ENCODE measurements around the gene DSCAM. TPM values are rescaled to one million over a fixed set of nuclear protein-coding genes. Genes with fewer than 3 reads are reported as not detected.
"Not testable (repeated sequence)": the region's sequence is repeated elsewhere in the genome, so short reads cannot be mapped to it uniquely, and the experiment has no call there.

DSCAM gene
- total RNA-seq, 8 experiments from 2014 or later = 0.05 to 8.7 (median 4.4) TPM

DNA sequence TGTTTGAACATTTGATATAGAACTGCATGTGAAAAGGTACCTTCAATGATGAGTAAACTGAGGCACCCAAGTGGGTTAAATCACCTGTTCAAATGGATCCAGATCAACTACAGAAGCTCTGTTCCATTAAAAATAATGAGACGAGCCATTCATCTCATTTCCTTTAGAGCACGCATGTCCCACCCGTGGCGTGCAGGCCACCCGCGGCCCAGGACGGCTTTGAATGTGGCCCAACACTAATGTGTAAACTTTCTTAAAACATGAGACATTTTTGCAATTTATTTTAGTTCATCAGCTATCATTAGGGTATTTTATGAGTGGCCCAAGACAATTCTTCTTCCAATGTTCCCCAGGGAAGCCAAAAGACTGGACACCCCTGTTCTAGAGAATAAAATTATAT is 381.6 kb downstream of the DSCAM start:
- no peak overlapping the region for H3K4me3 ChIP-seq
- WGBS, 10 experiments = 48 to 97% (median 89%) methylated on average over 1 to 7 of the region's 7 CpGs
- H3K4me1 ChIP-seq (replicated peaks in 1 of 2) = no peaks in the 10 kb centered on the region
- H3K27ac ChIP-seq = no peak overlapping the region
- no peak for ATAC-seq (replicated peaks in 6 of 8)
- in situ Hi-C loops (cut with MboI; ENCODE audit: low pct_unique_long_range_greater_than_20kb in 2 of 9, low sequenced_read_pairs in 9 of 9, unreplicated experiment in 9 of 9) = loop anchor here in 1 of 9 experiments (25.0 kb wide), 1 partner anchor 372 kb away; the partner anchor contains the start of gene DSCAM

DNA sequence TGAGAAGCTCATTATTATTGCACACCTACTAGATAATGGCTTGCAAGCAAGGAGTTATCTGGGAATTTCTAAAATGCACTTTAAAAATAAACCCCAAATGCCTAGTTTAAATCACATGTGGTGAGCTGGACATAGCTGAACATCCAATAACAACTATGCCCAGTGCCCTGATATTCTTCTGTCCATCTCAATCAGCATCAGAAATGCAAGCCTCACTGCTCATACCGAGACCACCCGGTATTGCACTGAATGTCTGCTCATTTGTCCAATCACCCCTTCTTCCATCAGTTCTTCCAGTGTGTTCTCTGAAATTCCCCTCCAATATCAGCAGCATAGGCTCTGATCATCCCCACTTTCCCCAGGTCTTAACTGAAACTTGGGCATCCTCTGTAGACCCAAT is 383.8 kb downstream of the DSCAM start:
- WGBS, 10 experiments = 12 to 100% (median 50%) methylated on average over 1 to 2 of the region's 2 CpGs; no CpG with 5 or more reads in 5 of the 10 experiments
- no peak for ATAC-seq (replicated peaks in 6 of 8)
- in situ Hi-C loops (cut with MboI; ENCODE audit: low pct_unique_long_range_greater_than_20kb in 2 of 9, low sequenced_read_pairs in 9 of 9, unreplicated experiment in 9 of 9) = loop anchor here in 1 of 9 experiments (25.0 kb wide), 1 partner anchor 374 kb away; the partner anchor contains the start of gene DSCAM

DNA sequence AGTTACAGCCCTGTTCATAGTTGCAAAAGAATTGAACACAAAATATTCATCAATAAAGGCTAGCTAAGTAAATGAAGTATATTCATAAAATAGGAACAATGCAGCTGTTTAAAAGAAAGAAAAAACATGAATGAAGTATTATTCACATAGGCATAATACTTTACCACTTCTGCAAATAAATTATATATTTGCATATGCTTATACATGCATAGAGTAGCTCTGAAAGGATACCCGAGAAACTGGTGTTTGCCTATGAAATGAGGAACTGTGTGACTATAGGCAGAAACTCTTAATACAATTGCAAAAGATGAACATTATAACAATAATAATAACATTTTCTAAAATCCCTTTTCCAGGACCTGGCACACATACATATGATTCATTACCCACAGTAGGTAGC is 385.9 kb downstream of the DSCAM start:
- Histone ChIP-seq H3K27ac (no peak overlapping the region), H3K4me3 (no peak overlapping the region), H3K4me1 (replicated peaks in 1 of 2) (no peaks in the 10 kb centered on the region)
- in situ Hi-C loops (cut with MboI; ENCODE audit: low pct_unique_long_range_greater_than_20kb in 2 of 9, low sequenced_read_pairs in 9 of 9, unreplicated experiment in 9 of 9) = loop anchor here in 1 of 9 experiments (25.0 kb wide), 1 partner anchor 376 kb away; the partner anchor contains the start of gene DSCAM
- ATAC-seq (replicated peaks in 6 of 8) = peak in 1 of 8 experiments; percentile 95
- 0 to 100% (median 26%) methylated on average over 1 of the region's 1 CpG; no CpG with 5 or more reads in 2 of the 10 experiments for WGBS, 10 experiments

More for the DNA sequence above, 383.8 kb downstream of the DSCAM start:
- no peak overlapping the region for H3K4me3 ChIP-seq
- H3K27ac ChIP-seq = no peak overlapping the region
- H3K4me1 ChIP-seq (replicated peaks in 1 of 2) = no peaks in the 10 kb centered on the region

GRCh38 chr21:40457741-40458140 is 389.2 kb downstream of the DSCAM start:
- Histone ChIP-seq H3K4me3 (no peak overlapping the region), H3K27ac (no peak overlapping the region), H3K4me1 (replicated peaks in 1 of 2) (peaks cover 0 to 4% of the 10 kb centered on the region in 2 donors)
- peak in 1 of 8 experiments; percentile 63 for ATAC-seq (replicated peaks in 6 of 8)
- in situ Hi-C loops (cut with MboI; ENCODE audit: low pct_unique_long_range_greater_than_20kb in 2 of 9, low sequenced_read_pairs in 9 of 9, unreplicated experiment in 9 of 9) = loop anchor here in 1 of 9 experiments (25.0 kb wide), 1 partner anchor 380 kb away; the partner anchor contains the start of gene DSCAM
- 0 to 100% (median 67%) methylated on average over 1 to 2 of the region's 2 CpGs; no CpG with 5 or more reads in 2 of the 10 experiments for WGBS, 10 experiments

DNA sequence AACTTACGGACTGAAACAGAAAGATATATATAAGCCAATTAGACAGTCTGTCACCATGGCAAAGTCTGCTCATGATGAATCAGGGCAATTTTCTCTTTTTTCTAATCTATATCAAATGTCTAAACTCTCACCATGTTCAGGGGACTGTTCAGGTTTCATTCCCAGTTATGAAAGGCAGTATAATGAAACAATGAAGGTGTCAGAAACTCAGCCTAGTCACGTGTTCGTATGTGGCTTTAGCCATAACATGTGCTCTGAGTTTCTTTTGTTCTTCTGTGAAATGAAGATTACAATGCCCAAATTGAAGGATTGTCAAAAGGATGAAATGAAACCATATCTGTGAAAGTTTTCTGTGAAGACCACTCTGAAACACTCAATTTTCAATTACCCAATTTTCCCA is 392.9 kb downstream of the DSCAM start:
- ATAC-seq (replicated peaks in 6 of 8) = no peak
- Histone ChIP-seq H3K4me3 (no peak overlapping the region), H3K4me1 (replicated peaks in 1 of 2) (peaks cover 0 to 4% of the 10 kb centered on the region in 2 donors), H3K27ac (no peak overlapping the region)
- in situ Hi-C loops (cut with MboI; ENCODE audit: low pct_unique_long_range_greater_than_20kb in 2 of 9, low sequenced_read_pairs in 9 of 9, unreplicated experiment in 9 of 9) = loop anchor here in 1 of 9 experiments (25.0 kb wide), 1 partner anchor 383 kb away; the partner anchor contains the start of gene DSCAM
- 0 to 100% (median 93%) methylated on average over 1 to 3 of the region's 3 CpGs; no CpG with 5 or more reads in 1 of the 10 experiments for WGBS, 10 experiments

- ATAC-seq (replicated peaks in 6 of 8) = no peak
- peaks cover 0 to 4% of the 10 kb centered on the region in 2 donors for H3K4me1 ChIP-seq (replicated peaks in 1 of 2)
- 0 to 88% (median 28%) methylated on average over 1 to 3 of the region's 3 CpGs; no CpG with 5 or more reads in 1 of the 10 experiments for WGBS, 10 experiments
- H3K27ac ChIP-seq = no peak overlapping the region
- in situ Hi-C loops (cut with MboI; ENCODE audit: low pct_unique_long_range_greater_than_20kb in 2 of 9, low sequenced_read_pairs in 9 of 9, unreplicated experiment in 9 of 9) = loop anchor here in 1 of 9 experiments (25.0 kb wide), 1 partner anchor 384 kb away; the partner anchor contains the start of gene DSCAM
- no peak overlapping the region for H3K4me3 ChIP-seq
Observed at GRCh38 chr21:40453183-40453582, 393.8 kb downstream of the DSCAM start.

- Histone ChIP-seq H3K27ac (no peak overlapping the region), H3K4me1 (replicated peaks in 1 of 2) (peaks cover 0 to 4% of the 10 kb centered on the region in 2 donors), H3K4me3 (no peak overlapping the region)
- ATAC-seq (replicated peaks in 6 of 8) = peak in 2 of 8 experiments; percentile 37 to 56
- in situ Hi-C loops (cut with MboI; ENCODE audit: low pct_unique_long_range_greater_than_20kb in 2 of 9, low sequenced_read_pairs in 9 of 9, unreplicated experiment in 9 of 9) = loop anchor here in 1 of 9 experiments (25.0 kb wide), 1 partner anchor 385 kb away; the partner anchor contains the start of gene DSCAM
- 0 to 89% (median 50%) methylated on average over 1 of the region's 1 CpG; no CpG with 5 or more reads in 2 of the 10 experiments for WGBS, 10 experiments
Observed at GRCh38 chr21:40452548-40452947, 394.4 kb downstream of the DSCAM start.

GRCh38 chr21:40447016-40447415 is 399.9 kb downstream of the DSCAM start:
- in situ Hi-C loops (cut with MboI; ENCODE audit: low pct_unique_long_range_greater_than_20kb in 2 of 9, low sequenced_read_pairs in 9 of 9, unreplicated experiment in 9 of 9) = loop anchor here in 1 of 9 experiments (25.0 kb wide), 1 partner anchor 310 kb away; no protein-coding TSS in a partner anchor
- H3K27ac ChIP-seq = no peak overlapping the region
- no peak for ATAC-seq (replicated peaks in 6 of 8)
- 0 to 44% (median 25%) methylated on average over 1 to 2 of the region's 2 CpGs; no CpG with 5 or more reads in 3 of the 10 experiments for WGBS, 10 experiments
- H3K4me3 ChIP-seq = no peak overlapping the region
- H3K4me1 ChIP-seq (replicated peaks in 1 of 2) = no peaks in the 10 kb centered on the region

GRCh38 chr21:40445349-40445921 is 401.5 kb downstream of the DSCAM start:
- 0 to 100% (median 80%) methylated on average over 1 to 2 of the region's 2 CpGs; no CpG with 5 or more reads in 3 of the 10 experiments for WGBS, 10 experiments
- Histone ChIP-seq H3K27ac (no peak overlapping the region), H3K4me3 (no peak overlapping the region), H3K4me1 (replicated peaks in 1 of 2) (no peaks in the 10 kb centered on the region)
- ATAC-seq (replicated peaks in 6 of 8) = no peak
- in situ Hi-C loops (cut with MboI; ENCODE audit: low pct_unique_long_range_greater_than_20kb in 2 of 9, low sequenced_read_pairs in 9 of 9, unreplicated experiment in 9 of 9) = loop anchor here in 1 of 9 experiments (25.0 kb wide), 1 partner anchor 308 kb away; no protein-coding TSS in a partner anchor

- not testable (repeated sequence) for ATAC-seq (replicated peaks in 6 of 8); H3K27ac ChIP-seq; H3K4me3 ChIP-seq; H3K4me1 ChIP-seq (replicated peaks in 1 of 2)
- WGBS, 10 experiments = 0 to 58% (median 26%) methylated on average over 1 to 2 of the region's 2 CpGs; no CpG with 5 or more reads in 2 of the 10 experiments
- in situ Hi-C loops (cut with MboI; ENCODE audit: low pct_unique_long_range_greater_than_20kb in 2 of 9, low sequenced_read_pairs in 9 of 9, unreplicated experiment in 9 of 9) = loop anchor here in 1 of 9 experiments (25.0 kb wide), 1 partner anchor 302 kb away; no protein-coding TSS in a partner anchor
Observed at GRCh38 chr21:40439581-40439980, 407.4 kb downstream of the DSCAM start.

- no peak for ATAC-seq (replicated peaks in 6 of 8)
- H3K4me3 ChIP-seq = no peak overlapping the region
- H3K27ac ChIP-seq = no peak overlapping the region
- in situ Hi-C loops (cut with MboI; ENCODE audit: low pct_unique_long_range_greater_than_20kb in 2 of 9, low sequenced_read_pairs in 9 of 9, unreplicated experiment in 9 of 9) = loop anchor here in 1 of 9 experiments (25.0 kb wide), 1 partner anchor 301 kb away; no protein-coding TSS in a partner anchor
- 0 to 100% (median 58%) methylated on average over 1 to 3 of the region's 3 CpGs; no CpG with 5 or more reads in 1 of the 10 experiments for WGBS, 10 experiments
- no peaks in the 10 kb centered on the region for H3K4me1 ChIP-seq (replicated peaks in 1 of 2)
Observed at GRCh38 chr21:40438616-40439015, 408.3 kb downstream of the DSCAM start.

GRCh38 chr21:40436261-40436660 is 410.7 kb downstream of the DSCAM start:
- H3K4me3 ChIP-seq = no peak overlapping the region
- H3K4me1 ChIP-seq (replicated peaks in 1 of 2) = no peaks in the 10 kb centered on the region
- in situ Hi-C loops (cut with MboI; ENCODE audit: low pct_unique_long_range_greater_than_20kb in 2 of 9, low sequenced_read_pairs in 9 of 9, unreplicated experiment in 9 of 9) = loop anchor here in 1 of 9 experiments (25.0 kb wide), 1 partner anchor 299 kb away; no protein-coding TSS in a partner anchor
- WGBS, 10 experiments = 0 to 100% (median 63%) methylated on average over 1 of the region's 1 CpG; no CpG with 5 or more reads in 5 of the 10 experiments
- no peak for ATAC-seq (replicated peaks in 6 of 8)
- H3K27ac ChIP-seq = no peak overlapping the region

- Histone ChIP-seq H3K4me3 (no peak overlapping the region), H3K4me1 (replicated peaks in 1 of 2) (no peaks in the 10 kb centered on the region), H3K27ac (no peak overlapping the region)
- ATAC-seq (replicated peaks in 6 of 8) = peak in 2 of 8 experiments; percentile 41 to 66
- in situ Hi-C loops (cut with MboI; ENCODE audit: low pct_unique_long_range_greater_than_20kb in 2 of 9, low sequenced_read_pairs in 9 of 9, unreplicated experiment in 9 of 9) = loop anchor here in 1 of 9 experiments (25.0 kb wide), 1 partner anchor 296 kb away; no protein-coding TSS in a partner anchor
- WGBS, 10 experiments = 42 to 100% (median 94%) methylated on average over 1 to 2 of the region's 2 CpGs; no CpG with 5 or more reads in 2 of the 10 experiments
Observed at GRCh38 chr21:40433538-40433937, 413.4 kb downstream of the DSCAM start.
